Fibroblast of villous mesenchyme (primary cell): ENCODE measurements around the gene LMNB1. TPM values are rescaled to one million over a fixed set of nuclear protein-coding genes. Genes with fewer than 3 reads are reported as not detected.

Experiments used
- DNase-seq: peaks from one replicate; pipeline ENCODE4 v3.0.0-alpha.2; 2010; ENCODE audit warnings: low read depth
- H3K4me3 ChIP-seq: 2 replicates; pipeline ENCODE4 v1.5.1; 2011; ENCODE audit warnings: low read depth, mild to moderate bottlenecking, low read length
- CTCF ChIP-seq: IDR thresholded peaks from 2 replicates; pipeline ENCODE4 v1.5.1; 2012; ENCODE audit warnings: low read depth, mild to moderate bottlenecking, low read length; ENCODE audit not compliant: insufficient read depth
- total RNA-seq: library from RNA; depleted of rRNA; stranded (reverse); fragments of >200 nt; gene quantifications from 2 replicates; pipeline ENCODE4 v1.2.3, GENCODE V29; 2012

The LMNB1 gene
- total RNA-seq, 1 donor = 47.9 TPM

GRCh38 chr5:126863402-126863801, 86.5 kb downstream of the LMNB1 start:
- no peak for TF ChIP-seq CTCF
- no peak overlapping the region for H3K4me3 ChIP-seq
- no peak for DNase-seq

GRCh38 chr5:126864042-126864688, 87.2 kb downstream of the LMNB1 start:
- no peak for DNase-seq
- no peak overlapping the region for H3K4me3 ChIP-seq
- no peak for TF ChIP-seq CTCF

- no peak overlapping the region for H3K4me3 ChIP-seq
- no peak for DNase-seq
- no peak for TF ChIP-seq CTCF
Measured at GRCh38 chr5:126865299-126865698, 88.4 kb downstream of the LMNB1 start.

- no peak overlapping the region for H3K4me3 ChIP-seq
- no peak for TF ChIP-seq CTCF
- no peak for DNase-seq
Measured at GRCh38 chr5:126866851-126867636, 90.1 kb downstream of the LMNB1 start.

- no peak for TF ChIP-seq CTCF
- DNase-seq = no peak
- no peak overlapping the region for H3K4me3 ChIP-seq
Measured at GRCh38 chr5:126868338-126869004, 91.5 kb downstream of the LMNB1 start.

- H3K4me3 ChIP-seq = peak overlapping the region; percentile 12
- DNase-seq = peak; percentile 34
- no peak for TF ChIP-seq CTCF
Measured at GRCh38 chr5:126869005-126869451, 92.1 kb downstream of the LMNB1 start.
